Measurements from ENCODE around the gene ETFB.
A peak's percentile ranks its signal among the peaks of the same experiment; 100 is the strongest.

Gene ETFB

DNA sequence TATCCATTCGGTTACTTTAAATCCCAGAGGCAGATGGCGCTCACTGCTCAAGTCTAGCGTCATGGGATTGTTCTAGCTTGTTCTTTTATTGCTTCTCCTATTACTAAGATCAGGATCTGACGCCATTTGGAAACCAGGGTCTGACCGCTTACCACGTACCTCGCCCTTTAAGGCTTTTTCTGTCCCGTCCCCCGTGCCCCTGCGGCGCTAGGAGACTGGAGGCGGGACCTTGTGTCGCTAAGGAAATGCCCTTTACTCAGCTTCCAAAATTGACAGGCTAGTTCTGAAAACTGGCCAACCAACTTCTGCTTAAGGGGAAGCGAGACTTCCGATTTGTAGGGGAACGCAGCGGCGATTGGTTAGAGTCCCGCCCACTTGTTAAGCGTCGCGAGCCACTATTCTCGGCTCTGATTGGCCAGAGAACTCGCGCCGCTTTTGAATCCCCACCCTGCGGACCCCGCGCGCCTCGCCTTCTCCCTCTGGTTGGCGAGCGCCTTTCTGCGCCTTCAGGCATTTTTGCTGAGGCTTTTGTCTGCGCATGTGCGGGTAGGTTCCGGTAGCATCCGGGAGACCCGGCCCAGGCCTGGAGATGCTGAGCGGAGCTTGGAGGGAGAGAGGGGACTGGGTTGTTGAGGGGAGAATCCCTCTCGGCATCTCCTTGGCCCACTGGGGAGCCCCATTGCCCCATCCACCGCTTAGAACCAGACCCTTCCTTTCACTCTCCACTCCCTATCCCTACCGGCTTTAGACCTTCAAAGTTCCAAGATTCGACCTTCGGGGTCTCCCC, 28.1 kb upstream of the ETFB start (continued):
- TF ChIP-seq, protein P1, sequence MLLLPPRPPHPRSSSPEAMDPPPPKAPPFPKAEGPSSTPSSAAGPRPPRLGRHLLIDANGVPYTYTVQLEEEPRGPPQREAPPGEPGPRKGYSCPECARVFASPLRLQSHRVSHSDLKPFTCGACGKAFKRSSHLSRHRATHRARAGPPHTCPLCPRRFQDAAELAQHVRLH (tag by site-specific recombination; IDR thresholded peaks at IDR 0.05) = peak; percentile 19; the same call in 1 of the 2 replicates
- TF ChIP-seq ZNF354C (tag by site-specific recombination; IDR thresholded peaks at IDR 0.05; ENCODE audit: borderline replicate concordance, low read depth) = no peak
- TF ChIP-seq, protein P2, sequence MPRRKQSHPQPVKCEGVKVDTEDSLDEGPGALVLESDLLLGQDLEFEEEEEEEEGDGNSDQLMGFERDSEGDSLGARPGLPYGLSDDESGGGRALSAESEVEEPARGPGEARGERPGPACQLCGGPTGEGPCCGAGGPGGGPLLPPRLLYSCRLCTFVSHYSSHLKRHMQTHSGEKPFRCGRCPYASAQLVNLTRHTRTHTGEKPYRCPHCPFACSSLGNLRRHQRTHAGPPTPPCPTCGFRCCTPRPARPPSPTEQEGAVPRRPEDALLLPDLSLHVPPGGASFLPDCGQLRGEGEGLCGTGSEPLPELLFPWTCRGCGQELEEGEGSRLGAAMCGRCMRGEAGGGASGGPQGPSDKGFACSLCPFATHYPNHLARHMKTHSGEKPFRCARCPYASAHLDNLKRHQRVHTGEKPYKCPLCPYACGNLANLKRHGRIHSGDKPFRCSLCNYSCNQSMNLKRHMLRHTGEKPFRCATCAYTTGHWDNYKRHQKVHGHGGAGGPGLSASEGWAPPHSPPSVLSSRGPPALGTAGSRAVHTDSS (tag by site-specific recombination; IDR thresholded peaks at IDR 0.05) = no peak
- TF ChIP-seq ZNF626 (tag by site-specific recombination; IDR thresholded peaks at IDR 0.05) = no peak
- no peak for TF ChIP-seq OVOL3 (tag by site-specific recombination; IDR thresholded peaks at IDR 0.05)
- TF ChIP-seq ZNF366 (tag by site-specific recombination; conservative IDR thresholded peaks at IDR 0.05) = no peak
- no peak for TF ChIP-seq ZNF146 (tag by site-specific recombination; IDR thresholded peaks at IDR 0.05)
- TF ChIP-seq ZNF843 (tag by site-specific recombination; IDR thresholded peaks at IDR 0.05) = no peak
- TF ChIP-seq ZNF48 (tag by site-specific recombination; IDR thresholded peaks at IDR 0.05) = no peak
- no peak for TF ChIP-seq ZNF514 (tag by site-specific recombination; IDR thresholded peaks at IDR 0.05)
- TF ChIP-seq TCF7L2 (IDR thresholded peaks at IDR 0.05; ENCODE audit: borderline replicate concordance, low read depth, low read length) = no peak
- TF ChIP-seq, protein P3, sequence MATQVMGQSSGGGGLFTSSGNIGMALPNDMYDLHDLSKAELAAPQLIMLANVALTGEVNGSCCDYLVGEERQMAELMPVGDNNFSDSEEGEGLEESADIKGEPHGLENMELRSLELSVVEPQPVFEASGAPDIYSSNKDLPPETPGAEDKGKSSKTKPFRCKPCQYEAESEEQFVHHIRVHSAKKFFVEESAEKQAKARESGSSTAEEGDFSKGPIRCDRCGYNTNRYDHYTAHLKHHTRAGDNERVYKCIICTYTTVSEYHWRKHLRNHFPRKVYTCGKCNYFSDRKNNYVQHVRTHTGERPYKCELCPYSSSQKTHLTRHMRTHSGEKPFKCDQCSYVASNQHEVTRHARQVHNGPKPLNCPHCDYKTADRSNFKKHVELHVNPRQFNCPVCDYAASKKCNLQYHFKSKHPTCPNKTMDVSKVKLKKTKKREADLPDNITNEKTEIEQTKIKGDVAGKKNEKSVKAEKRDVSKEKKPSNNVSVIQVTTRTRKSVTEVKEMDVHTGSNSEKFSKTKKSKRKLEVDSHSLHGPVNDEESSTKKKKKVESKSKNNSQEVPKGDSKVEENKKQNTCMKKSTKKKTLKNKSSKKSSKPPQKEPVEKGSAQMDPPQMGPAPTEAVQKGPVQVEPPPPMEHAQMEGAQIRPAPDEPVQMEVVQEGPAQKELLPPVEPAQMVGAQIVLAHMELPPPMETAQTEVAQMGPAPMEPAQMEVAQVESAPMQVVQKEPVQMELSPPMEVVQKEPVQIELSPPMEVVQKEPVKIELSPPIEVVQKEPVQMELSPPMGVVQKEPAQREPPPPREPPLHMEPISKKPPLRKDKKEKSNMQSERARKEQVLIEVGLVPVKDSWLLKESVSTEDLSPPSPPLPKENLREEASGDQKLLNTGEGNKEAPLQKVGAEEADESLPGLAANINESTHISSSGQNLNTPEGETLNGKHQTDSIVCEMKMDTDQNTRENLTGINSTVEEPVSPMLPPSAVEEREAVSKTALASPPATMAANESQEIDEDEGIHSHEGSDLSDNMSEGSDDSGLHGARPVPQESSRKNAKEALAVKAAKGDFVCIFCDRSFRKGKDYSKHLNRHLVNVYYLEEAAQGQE (tag by site-specific recombination; IDR thresholded peaks at IDR 0.05) = no peak
- peak; percentile 57; the same call in 1 of the 2 replicates for TF ChIP-seq ZBTB8A (tag by site-specific recombination; IDR thresholded peaks at IDR 0.05)
- TF ChIP-seq ZNF677 (tag by site-specific recombination; IDR thresholded peaks at IDR 0.05) = no peak
- no peak for TF ChIP-seq ZNF610 (tag by site-specific recombination; IDR thresholded peaks at IDR 0.05; ENCODE audit: borderline replicate concordance)
- no peak for TF ChIP-seq PRDM1 (tag by site-specific recombination; IDR thresholded peaks at IDR 0.05)
- TF ChIP-seq ZNF350 (tag by site-specific recombination; IDR thresholded peaks at IDR 0.05) = peak; percentile 95
- no peak for TF ChIP-seq ZNF777 (tag by site-specific recombination; IDR thresholded peaks at IDR 0.05; ENCODE audit: borderline replicate concordance)
- TF ChIP-seq, protein P4, sequence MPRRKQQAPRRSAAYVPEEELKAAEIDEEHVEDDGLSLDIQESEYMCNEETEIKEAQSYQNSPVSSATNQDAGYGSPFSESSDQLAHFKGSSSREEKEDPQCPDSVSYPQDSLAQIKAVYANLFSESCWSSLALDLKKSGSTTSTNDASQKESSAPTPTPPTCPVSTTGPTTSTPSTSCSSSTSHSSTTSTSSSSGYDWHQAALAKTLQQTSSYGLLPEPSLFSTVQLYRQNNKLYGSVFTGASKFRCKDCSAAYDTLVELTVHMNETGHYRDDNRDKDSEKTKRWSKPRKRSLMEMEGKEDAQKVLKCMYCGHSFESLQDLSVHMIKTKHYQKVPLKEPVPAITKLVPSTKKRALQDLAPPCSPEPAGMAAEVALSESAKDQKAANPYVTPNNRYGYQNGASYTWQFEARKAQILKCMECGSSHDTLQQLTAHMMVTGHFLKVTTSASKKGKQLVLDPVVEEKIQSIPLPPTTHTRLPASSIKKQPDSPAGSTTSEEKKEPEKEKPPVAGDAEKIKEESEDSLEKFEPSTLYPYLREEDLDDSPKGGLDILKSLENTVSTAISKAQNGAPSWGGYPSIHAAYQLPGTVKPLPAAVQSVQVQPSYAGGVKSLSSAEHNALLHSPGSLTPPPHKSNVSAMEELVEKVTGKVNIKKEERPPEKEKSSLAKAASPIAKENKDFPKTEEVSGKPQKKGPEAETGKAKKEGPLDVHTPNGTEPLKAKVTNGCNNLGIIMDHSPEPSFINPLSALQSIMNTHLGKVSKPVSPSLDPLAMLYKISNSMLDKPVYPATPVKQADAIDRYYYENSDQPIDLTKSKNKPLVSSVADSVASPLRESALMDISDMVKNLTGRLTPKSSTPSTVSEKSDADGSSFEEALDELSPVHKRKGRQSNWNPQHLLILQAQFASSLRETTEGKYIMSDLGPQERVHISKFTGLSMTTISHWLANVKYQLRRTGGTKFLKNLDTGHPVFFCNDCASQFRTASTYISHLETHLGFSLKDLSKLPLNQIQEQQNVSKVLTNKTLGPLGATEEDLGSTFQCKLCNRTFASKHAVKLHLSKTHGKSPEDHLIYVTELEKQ (tag by site-specific recombination; IDR thresholded peaks at IDR 0.05; ENCODE audit: borderline replicate concordance) = no peak
- no peak for TF ChIP-seq ZNF571 (tag by site-specific recombination; IDR thresholded peaks at IDR 0.05)
- TF ChIP-seq, protein P5, sequence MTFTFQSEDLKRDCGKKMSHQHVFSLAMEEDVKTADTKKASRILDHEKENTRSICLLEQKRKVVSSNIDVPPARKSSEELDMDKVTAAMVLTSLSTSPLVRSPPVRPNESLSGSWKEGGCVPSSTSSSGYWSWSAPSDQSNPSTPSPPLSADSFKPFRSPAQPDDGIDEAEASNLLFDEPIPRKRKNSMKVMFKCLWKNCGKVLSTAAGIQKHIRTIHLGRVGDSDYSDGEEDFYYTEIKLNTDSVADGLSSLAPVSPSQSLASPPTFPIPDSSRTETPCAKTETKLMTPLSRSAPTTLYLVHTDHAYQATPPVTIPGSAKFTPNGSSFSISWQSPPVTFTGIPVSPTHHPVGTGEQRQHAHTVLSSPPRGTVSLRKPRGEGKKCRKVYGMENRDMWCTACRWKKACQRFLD (tag by site-specific recombination; IDR thresholded peaks at IDR 0.05) = no peak
- TF ChIP-seq, protein P6, sequence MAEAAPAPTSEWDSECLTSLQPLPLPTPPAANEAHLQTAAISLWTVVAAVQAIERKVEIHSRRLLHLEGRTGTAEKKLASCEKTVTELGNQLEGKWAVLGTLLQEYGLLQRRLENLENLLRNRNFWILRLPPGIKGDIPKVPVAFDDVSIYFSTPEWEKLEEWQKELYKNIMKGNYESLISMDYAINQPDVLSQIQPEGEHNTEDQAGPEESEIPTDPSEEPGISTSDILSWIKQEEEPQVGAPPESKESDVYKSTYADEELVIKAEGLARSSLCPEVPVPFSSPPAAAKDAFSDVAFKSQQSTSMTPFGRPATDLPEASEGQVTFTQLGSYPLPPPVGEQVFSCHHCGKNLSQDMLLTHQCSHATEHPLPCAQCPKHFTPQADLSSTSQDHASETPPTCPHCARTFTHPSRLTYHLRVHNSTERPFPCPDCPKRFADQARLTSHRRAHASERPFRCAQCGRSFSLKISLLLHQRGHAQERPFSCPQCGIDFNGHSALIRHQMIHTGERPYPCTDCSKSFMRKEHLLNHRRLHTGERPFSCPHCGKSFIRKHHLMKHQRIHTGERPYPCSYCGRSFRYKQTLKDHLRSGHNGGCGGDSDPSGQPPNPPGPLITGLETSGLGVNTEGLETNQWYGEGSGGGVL (tag by site-specific recombination; IDR thresholded peaks at IDR 0.05) = no peak
- TF ChIP-seq SP7 (tag by site-specific recombination; IDR thresholded peaks at IDR 0.05) = no peak
- TF ChIP-seq, protein P7, sequence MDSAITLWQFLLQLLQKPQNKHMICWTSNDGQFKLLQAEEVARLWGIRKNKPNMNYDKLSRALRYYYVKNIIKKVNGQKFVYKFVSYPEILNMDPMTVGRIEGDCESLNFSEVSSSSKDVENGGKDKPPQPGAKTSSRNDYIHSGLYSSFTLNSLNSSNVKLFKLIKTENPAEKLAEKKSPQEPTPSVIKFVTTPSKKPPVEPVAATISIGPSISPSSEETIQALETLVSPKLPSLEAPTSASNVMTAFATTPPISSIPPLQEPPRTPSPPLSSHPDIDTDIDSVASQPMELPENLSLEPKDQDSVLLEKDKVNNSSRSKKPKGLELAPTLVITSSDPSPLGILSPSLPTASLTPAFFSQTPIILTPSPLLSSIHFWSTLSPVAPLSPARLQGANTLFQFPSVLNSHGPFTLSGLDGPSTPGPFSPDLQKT (IDR thresholded peaks at IDR 0.05; ENCODE audit: borderline replicate concordance, low read depth, low read length) = no peak
- no peak for TF ChIP-seq ZBTB20 (tag by site-specific recombination; IDR thresholded peaks at IDR 0.05)
- no peak for TF ChIP-seq ZBTB48 (tag by site-specific recombination; IDR thresholded peaks at IDR 0.05)

Data from HEK293 (cell line).